A549 (cell line): ENCODE data around the gene ZGPAT. TPM values are rescaled to one million over a fixed set of nuclear protein-coding genes. Genes with fewer than 3 reads are reported as not detected.
A peak's percentile ranks its signal among the peaks of the same experiment; 100 is the strongest.

Experiments
- ATAC-seq, 2 experiments: fragments of 200-7000 bp in 1 of 2; fragments of >200 bp in 1 of 2; cut with Nextera tagmentation in 1 of 2; cut with Tn5 transposase in 1 of 2; 3 replicates each; pipeline versions ENCODE4 v1.8.0 to v1.9.1; 2018 to 2020; ENCODE audit warnings: mild to moderate bottlenecking in 1 of 2, moderate library complexity in 1 of 2
- CTCF ChIA-PET: fragments of 300-600 bp; sonication (Branson Sonifier 250); formaldehyde crosslinking; extraction: SDS; loops from one replicate; lab custom pipeline; 2021; ENCODE audit warnings: antibody characterized with exemption, inconsistent platforms; lab: Yijun Ruan, JAX
- POLR2A ChIA-PET: fragments of 350-600 bp; formaldehyde crosslinking; extraction: SDS; loops from one replicate; lab custom pipeline; 2021; ENCODE audit warnings: antibody characterized with exemption, inconsistent platforms; lab: Yijun Ruan, JAX
- DNase-seq, 2 experiments: peaks; one replicate each; pipeline versions ENCODE4 v3.0.0 to v3.0.0-alpha.2; 2011 to 2016; ENCODE audit warnings: low read depth in 1 of 2, low spot score in 1 of 2
- FAIRE-seq: peaks from 2 replicates; lab custom pipeline; 2011; peaks lifted over from hg19 to GRCh38; lab: Jason Lieb, UNC
- H3K27ac ChIP-seq, 2 experiments: fragments of >200 bp; sonication (Bioruptor Twin); formaldehyde crosslinking; 3 replicates each; pipeline ENCODE4 v1.5.1; 2016 to 2017
- H3K4me1 ChIP-seq: fragments of >200 bp; sonication (Bioruptor Twin); formaldehyde crosslinking; 3 replicates; pipeline ENCODE4 v1.6.1; 2016
- H3K4me2 ChIP-seq: fragments of >200 bp; sonication (Bioruptor Twin); formaldehyde crosslinking; 3 replicates; pipeline ENCODE4 v1.6.1; 2016
- H3K4me3 ChIP-seq: fragments of >200 bp; sonication (Bioruptor Twin); formaldehyde crosslinking; 3 replicates; pipeline ENCODE4 v1.5.1; 2016
- H3K9me3 ChIP-seq: fragments of >200 bp; sonication (Bioruptor Twin); formaldehyde crosslinking; 3 replicates; pipeline ENCODE4 v1.6.1; 2016
- CHD4 ChIP-seq: fragments of 200-600 bp; sonication (generic); IDR thresholded peaks from 2 replicates; pipeline ENCODE4 v1.6.1; 2016; ENCODE audit warnings: antibody characterized with exemption, mild to moderate bottlenecking, borderline replicate concordance
- EHF ChIP-seq: fragments of 250-450 bp; sonication (Bioruptor Pico); IDR thresholded peaks from 2 replicates; pipeline ENCODE4 v1.5.0; 2020; ENCODE audit warnings: mild to moderate bottlenecking
- EHMT2 ChIP-seq: fragments of 200-600 bp; sonication (generic); IDR thresholded peaks from 2 replicates; pipeline ENCODE4 v1.6.1; 2016; ENCODE audit warnings: antibody characterized with exemption, low read depth, mild to moderate bottlenecking, moderate library complexity
- EP300 ChIP-seq, 2 experiments: fragments of >200 bp; sonication (Bioruptor Twin); formaldehyde crosslinking; IDR thresholded peaks; 2 replicates in 1 of 2; 3 replicates in 1 of 2; pipeline ENCODE4 v1.6.1; 2016 to 2017
- ESRRA ChIP-seq: fragments of 150-350 bp; IDR thresholded peaks from 2 replicates; pipeline ENCODE4 v1.6.1; 2014; ENCODE audit warnings: mild to moderate bottlenecking, low read length, borderline replicate concordance
- FOSB ChIP-seq: fragments of 250-450 bp; sonication (Bioruptor Pico); IDR thresholded peaks from 2 replicates; pipeline ENCODE4 v1.5.0; 2020; ENCODE audit warnings: mild to moderate bottlenecking, moderate library complexity
- HOXA7 ChIP-seq: fragments of 250-450 bp; sonication (Bioruptor Pico); IDR thresholded peaks from 2 replicates; pipeline ENCODE4 v1.5.0; 2020; ENCODE audit warnings: mild to moderate bottlenecking, moderate library complexity
- JUNB ChIP-seq: fragments of >200 bp; sonication (Bioruptor Twin); formaldehyde crosslinking; IDR thresholded peaks from 2 replicates; pipeline ENCODE4 v1.6.1; 2016
- KDM5A ChIP-seq: fragments of 200-600 bp; sonication (generic); IDR thresholded peaks from 2 replicates; pipeline ENCODE4 v1.6.1; 2016; ENCODE audit warnings: antibody characterized with exemption, mild to moderate bottlenecking
- MAFK ChIP-seq: fragments of 450-650 bp; IDR thresholded peaks from 2 replicates; pipeline ENCODE4 v1.6.1; 2014; ENCODE audit not compliant: partially characterized antibody
- PHF8 ChIP-seq: fragments of 200-600 bp; sonication (generic); IDR thresholded peaks from 2 replicates; pipeline ENCODE4 v1.6.1; 2016; ENCODE audit warnings: low read depth, mild to moderate bottlenecking, antibody characterized with exemption, moderate library complexity, borderline replicate concordance
- RARB ChIP-seq: fragments of 250-450 bp; sonication (Bioruptor Pico); IDR thresholded peaks from 2 replicates; pipeline ENCODE4 v1.8.0; 2021; ENCODE audit warnings: mild to moderate bottlenecking, moderate library complexity
- RCOR1 ChIP-seq: fragments of 150-350 bp; IDR thresholded peaks from 2 replicates; pipeline ENCODE4 v1.6.1; 2014; ENCODE audit warnings: antibody characterized with exemption, low read length, low read depth
- RFX5 ChIP-seq: fragments of 450-650 bp; IDR thresholded peaks from 2 replicates; pipeline ENCODE4 v1.7.1; 2014; ENCODE audit warnings: antibody characterized with exemption, mild to moderate bottlenecking, moderate library complexity
- RNF2 ChIP-seq: fragments of 200-600 bp; sonication (generic); IDR thresholded peaks from 2 replicates; pipeline ENCODE4 v1.6.1; 2016; ENCODE audit warnings: low read depth, mild to moderate bottlenecking, antibody characterized with exemption, moderate library complexity, borderline replicate concordance
- SMC3 ChIP-seq: fragments of >200 bp; sonication (Bioruptor Twin); formaldehyde crosslinking; IDR thresholded peaks from 3 replicates; pipeline ENCODE4 v1.6.1; 2018; ENCODE audit warnings: inconsistent platforms
- SREBF2 ChIP-seq: fragments of 450-650 bp; IDR thresholded peaks from 2 replicates; pipeline ENCODE4 v1.6.1; 2014; ENCODE audit warnings: mild to moderate bottlenecking, moderate library complexity
- TP53 ChIP-seq: fragments of 250-450 bp; sonication (Bioruptor Pico); IDR thresholded peaks from 2 replicates; pipeline ENCODE4 v1.5.0; 2021; ENCODE audit warnings: mild to moderate bottlenecking, moderate library complexity
- ZFP36 ChIP-seq: fragments of 450-650 bp; IDR thresholded peaks from 2 replicates; pipeline ENCODE4 v1.6.1; 2014; ENCODE audit warnings: borderline replicate concordance; ENCODE audit not compliant: partially characterized antibody
- ZSCAN20 ChIP-seq: fragments of 250-450 bp; sonication (Bioruptor Pico); IDR thresholded peaks from 2 replicates; pipeline ENCODE4 v1.8.0; 2022; ENCODE audit warnings: mild to moderate bottlenecking, moderate library complexity
- whole genome bisulfite sequencing: methylation state at CpG from one replicate; pipeline ENCODE4 v1.1.6; 2017; ENCODE audit errors: missing lambda C conversion rate; 5-methylcytosine and 5-hydroxymethylcytosine counted together
- polyA plus RNA-seq, 4 experiments: library from polyadenylated mRNA; depleted of rRNA in 3 of 4; stranded (reverse); fragments of >200 nt; fragmentation: RNase III in 1 of 4; extraction: RNeasy Plus Mini Kit Qiagen cat#74134 plus additional on column Dnase treatment in 1 of 4; gene quantifications; 2 replicates in 3 of 4; 3 replicates in 1 of 4; pipeline ENCODE4 v1.2.3, GENCODE V29; 2011 to 2017
- TF ChIP-seq, protein P1 (sequence below): fragments of 250-450 bp; sonication (Bioruptor Pico); IDR thresholded peaks from 2 replicates; pipeline ENCODE4 v1.5.0; 2021; ENCODE audit warnings: mild to moderate bottlenecking, moderate library complexity, borderline replicate concordance
- TF ChIP-seq, protein P2 (sequence below): fragments of 150-350 bp; IDR thresholded peaks from 2 replicates; pipeline ENCODE4 v1.6.1; 2014; ENCODE audit warnings: low read depth, mild to moderate bottlenecking, low read length
- TF ChIP-seq, protein P3 (sequence below): fragments of 200-600 bp; sonication (generic); IDR thresholded peaks from 2 replicates; pipeline ENCODE4 v1.6.1; 2016; ENCODE audit warnings: antibody characterized with exemption, mild to moderate bottlenecking, moderate library complexity
- TF ChIP-seq, protein P4 (sequence below): IDR thresholded peaks from 2 replicates; pipeline ENCODE4 v1.6.1; 2012
- TF ChIP-seq, protein P5 (sequence below): fragments of >200 bp; sonication (Bioruptor Twin); formaldehyde crosslinking; IDR thresholded peaks from 2 replicates; pipeline ENCODE4 v1.6.1; 2016
- TF ChIP-seq, protein P6 (sequence below): fragments of 450-650 bp; IDR thresholded peaks from 2 replicates; pipeline ENCODE4 v1.6.1; 2014; ENCODE audit warnings: antibody characterized with exemption

ZGPAT gene
- polyA plus RNA-seq, 2 of the 4 experiments (the other 2 are of a cell fraction): 9.5 to 23.9 TPM

DNA sequence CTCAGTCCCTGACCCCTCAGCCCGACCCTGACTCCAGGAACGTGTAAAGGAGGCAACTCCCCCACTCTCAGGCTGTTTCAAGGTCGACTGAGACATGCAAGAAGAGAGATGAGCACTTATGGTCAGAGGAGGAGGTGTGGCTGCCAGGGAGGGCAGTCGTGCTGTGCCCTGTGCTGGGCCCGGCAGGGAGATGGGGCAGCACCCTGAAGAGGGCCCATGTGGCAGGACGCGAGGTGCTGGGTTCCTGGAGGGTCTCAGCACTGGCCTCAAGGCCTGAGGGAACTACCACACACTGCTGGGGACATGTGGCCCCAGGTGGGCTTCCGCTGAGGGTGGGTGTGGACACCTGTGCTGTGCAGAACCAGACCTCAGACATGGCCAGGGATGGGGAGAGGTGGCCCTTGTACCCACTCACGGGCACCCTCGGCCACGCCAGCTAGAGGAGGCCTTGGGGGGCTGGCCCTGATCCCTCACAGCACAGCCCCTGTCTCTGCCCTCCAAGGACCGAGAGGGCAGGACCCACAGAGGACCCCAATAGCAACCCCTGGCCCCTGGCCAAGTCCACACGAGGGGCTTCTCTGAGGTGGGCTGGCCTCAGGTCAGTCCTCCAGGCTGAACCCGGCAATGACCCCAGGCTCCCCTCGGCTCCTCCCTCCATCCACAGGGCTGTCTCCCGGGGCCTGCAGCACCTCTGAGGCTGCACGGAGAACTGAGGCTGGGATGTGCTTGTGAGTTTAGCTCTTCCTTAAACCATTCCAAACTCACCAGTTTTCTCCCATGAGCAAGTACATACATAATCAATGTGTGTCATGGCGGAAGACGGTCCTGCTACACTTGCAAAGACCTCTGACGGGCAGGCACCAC, 40.5 kb downstream of the ZGPAT start:
- WGBS: 77% methylated on average over 13 of the region's 20 CpGs
- H3K4me2 ChIP-seq: no peak overlapping the region
- DNase-seq: no peak
- CTCF ChIA-PET: interaction anchor here (0.7 to 1.1 kb wide), 2 partner anchors 12 to 115 kb away, joined by 3 read pairs; no protein-coding TSS in a partner anchor
- POLR2A ChIA-PET: no interaction called here
- no peaks in the 10 kb centered on the region for H3K9me3 ChIP-seq
- no peak overlapping the region for H3K27ac ChIP-seq
- TF ChIP-seq SMC3 (no peak), RCOR1 (no peak), EP300 (IDR thresholded peaks at IDR 0.05) (no peak), RFX5 (no peak), KDM5A (no peak), EHMT2 (no peak), PHF8 (no peak), EHF (CRISPR knock-in tag) (no peak), RNF2 (no peak), TP53 (CRISPR knock-in tag) (no peak), RARB (CRISPR knock-in tag) (no peak), HOXA7 (CRISPR knock-in tag) (no peak), SREBF2 (no peak)
- TF ChIP-seq, protein P1, sequence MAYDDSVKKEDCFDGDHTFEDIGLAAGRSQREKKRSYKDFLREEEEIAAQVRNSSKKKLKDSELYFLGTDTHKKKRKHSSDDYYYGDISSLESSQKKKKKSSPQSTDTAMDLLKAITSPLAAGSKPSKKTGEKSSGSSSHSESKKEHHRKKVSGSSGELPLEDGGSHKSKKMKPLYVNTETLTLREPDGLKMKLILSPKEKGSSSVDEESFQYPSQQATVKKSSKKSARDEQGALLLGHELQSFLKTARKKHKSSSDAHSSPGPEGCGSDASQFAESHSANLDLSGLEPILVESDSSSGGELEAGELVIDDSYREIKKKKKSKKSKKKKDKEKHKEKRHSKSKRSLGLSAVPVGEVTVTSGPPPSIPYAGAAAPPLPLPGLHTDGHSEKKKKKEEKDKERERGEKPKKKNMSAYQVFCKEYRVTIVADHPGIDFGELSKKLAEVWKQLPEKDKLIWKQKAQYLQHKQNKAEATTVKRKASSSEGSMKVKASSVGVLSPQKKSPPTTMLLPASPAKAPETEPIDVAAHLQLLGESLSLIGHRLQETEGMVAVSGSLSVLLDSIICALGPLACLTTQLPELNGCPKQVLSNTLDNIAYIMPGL (CRISPR knock-in tag): no peak
- peak; percentile 10; a peak in 3 of 6 replicates for ATAC-seq
- no peak for FAIRE-seq
- H3K4me1 ChIP-seq: no peaks in the 10 kb centered on the region
- no peak overlapping the region for H3K4me3 ChIP-seq

DNA sequence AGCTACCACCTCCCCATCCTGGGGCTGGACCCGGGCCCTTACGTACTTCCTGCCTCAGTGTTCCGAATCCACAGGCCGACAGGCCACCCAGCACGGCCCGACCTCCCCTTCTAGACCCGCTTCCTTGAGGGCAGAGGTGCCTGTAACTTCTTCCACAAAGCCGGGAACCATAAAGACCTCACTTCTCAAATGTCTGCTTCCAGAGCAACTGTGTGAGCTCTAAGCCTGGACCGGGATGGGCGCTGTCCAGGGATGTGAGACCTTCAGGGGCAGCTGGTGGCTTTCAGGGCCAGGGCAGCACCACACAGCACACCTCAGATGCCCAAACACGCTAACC, 41.1 kb downstream of the ZGPAT start:
- TF ChIP-seq, protein P2, sequence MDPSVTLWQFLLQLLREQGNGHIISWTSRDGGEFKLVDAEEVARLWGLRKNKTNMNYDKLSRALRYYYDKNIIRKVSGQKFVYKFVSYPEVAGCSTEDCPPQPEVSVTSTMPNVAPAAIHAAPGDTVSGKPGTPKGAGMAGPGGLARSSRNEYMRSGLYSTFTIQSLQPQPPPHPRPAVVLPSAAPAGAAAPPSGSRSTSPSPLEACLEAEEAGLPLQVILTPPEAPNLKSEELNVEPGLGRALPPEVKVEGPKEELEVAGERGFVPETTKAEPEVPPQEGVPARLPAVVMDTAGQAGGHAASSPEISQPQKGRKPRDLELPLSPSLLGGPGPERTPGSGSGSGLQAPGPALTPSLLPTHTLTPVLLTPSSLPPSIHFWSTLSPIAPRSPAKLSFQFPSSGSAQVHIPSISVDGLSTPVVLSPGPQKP: no peak
- no peak for TF ChIP-seq ESRRA
- TF ChIP-seq SMC3: no peak
- TF ChIP-seq, protein P3, sequence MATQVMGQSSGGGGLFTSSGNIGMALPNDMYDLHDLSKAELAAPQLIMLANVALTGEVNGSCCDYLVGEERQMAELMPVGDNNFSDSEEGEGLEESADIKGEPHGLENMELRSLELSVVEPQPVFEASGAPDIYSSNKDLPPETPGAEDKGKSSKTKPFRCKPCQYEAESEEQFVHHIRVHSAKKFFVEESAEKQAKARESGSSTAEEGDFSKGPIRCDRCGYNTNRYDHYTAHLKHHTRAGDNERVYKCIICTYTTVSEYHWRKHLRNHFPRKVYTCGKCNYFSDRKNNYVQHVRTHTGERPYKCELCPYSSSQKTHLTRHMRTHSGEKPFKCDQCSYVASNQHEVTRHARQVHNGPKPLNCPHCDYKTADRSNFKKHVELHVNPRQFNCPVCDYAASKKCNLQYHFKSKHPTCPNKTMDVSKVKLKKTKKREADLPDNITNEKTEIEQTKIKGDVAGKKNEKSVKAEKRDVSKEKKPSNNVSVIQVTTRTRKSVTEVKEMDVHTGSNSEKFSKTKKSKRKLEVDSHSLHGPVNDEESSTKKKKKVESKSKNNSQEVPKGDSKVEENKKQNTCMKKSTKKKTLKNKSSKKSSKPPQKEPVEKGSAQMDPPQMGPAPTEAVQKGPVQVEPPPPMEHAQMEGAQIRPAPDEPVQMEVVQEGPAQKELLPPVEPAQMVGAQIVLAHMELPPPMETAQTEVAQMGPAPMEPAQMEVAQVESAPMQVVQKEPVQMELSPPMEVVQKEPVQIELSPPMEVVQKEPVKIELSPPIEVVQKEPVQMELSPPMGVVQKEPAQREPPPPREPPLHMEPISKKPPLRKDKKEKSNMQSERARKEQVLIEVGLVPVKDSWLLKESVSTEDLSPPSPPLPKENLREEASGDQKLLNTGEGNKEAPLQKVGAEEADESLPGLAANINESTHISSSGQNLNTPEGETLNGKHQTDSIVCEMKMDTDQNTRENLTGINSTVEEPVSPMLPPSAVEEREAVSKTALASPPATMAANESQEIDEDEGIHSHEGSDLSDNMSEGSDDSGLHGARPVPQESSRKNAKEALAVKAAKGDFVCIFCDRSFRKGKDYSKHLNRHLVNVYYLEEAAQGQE: no peak
- no peak for TF ChIP-seq RARB (CRISPR knock-in tag)
- TF ChIP-seq, protein P4, sequence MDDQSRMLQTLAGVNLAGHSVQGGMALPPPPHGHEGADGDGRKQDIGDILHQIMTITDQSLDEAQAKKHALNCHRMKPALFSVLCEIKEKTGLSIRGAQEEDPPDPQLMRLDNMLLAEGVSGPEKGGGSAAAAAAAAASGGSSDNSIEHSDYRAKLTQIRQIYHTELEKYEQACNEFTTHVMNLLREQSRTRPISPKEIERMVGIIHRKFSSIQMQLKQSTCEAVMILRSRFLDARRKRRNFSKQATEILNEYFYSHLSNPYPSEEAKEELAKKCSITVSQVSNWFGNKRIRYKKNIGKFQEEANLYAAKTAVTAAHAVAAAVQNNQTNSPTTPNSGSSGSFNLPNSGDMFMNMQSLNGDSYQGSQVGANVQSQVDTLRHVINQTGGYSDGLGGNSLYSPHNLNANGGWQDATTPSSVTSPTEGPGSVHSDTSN: no peak
- TF ChIP-seq, protein P5, sequence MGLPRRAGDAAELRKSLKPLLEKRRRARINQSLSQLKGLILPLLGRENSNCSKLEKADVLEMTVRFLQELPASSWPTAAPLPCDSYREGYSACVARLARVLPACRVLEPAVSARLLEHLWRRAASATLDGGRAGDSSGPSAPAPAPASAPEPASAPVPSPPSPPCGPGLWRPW: no peak
- no peak for TF ChIP-seq MAFK
- TF ChIP-seq, protein P6, sequence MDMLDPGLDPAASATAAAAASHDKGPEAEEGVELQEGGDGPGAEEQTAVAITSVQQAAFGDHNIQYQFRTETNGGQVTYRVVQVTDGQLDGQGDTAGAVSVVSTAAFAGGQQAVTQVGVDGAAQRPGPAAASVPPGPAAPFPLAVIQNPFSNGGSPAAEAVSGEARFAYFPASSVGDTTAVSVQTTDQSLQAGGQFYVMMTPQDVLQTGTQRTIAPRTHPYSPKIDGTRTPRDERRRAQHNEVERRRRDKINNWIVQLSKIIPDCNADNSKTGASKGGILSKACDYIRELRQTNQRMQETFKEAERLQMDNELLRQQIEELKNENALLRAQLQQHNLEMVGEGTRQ: no peak
- TF ChIP-seq CHD4: no peak
- no peak for TF ChIP-seq FOSB (CRISPR knock-in tag)
- TF ChIP-seq KDM5A: no peak
- TF ChIP-seq ZSCAN20 (CRISPR knock-in tag): no peak
- TF ChIP-seq ZFP36: no peak
- no peak for TF ChIP-seq JUNB
- TF ChIP-seq EP300 (IDR thresholded peaks at IDR 0.05): no peak
- 97% methylated on average over 11 of the region's 11 CpGs for WGBS
- no peaks in the 10 kb centered on the region for H3K4me1 ChIP-seq
- POLR2A ChIA-PET: no interaction called here
- H3K27ac ChIP-seq: no peak overlapping the region
- CTCF ChIA-PET: interaction anchor here (0.6 to 1.1 kb wide), 3 partner anchors 11 to 115 kb away, joined by 3 read pairs; no protein-coding TSS in a partner anchor
- FAIRE-seq (no peak), ATAC-seq (no peak), DNase-seq (no peak)
- H3K4me3 ChIP-seq: no peak overlapping the region
- no peak overlapping the region for H3K4me2 ChIP-seq
- H3K9me3 ChIP-seq: no peaks in the 10 kb centered on the region
